H9 (cell line): Measurements from ENCODE around the gene IGFL1. TPM values are rescaled to one million over a fixed set of nuclear protein-coding genes. Genes with fewer than 3 reads are reported as not detected.

Source experiments
- DNase-seq: peaks from one replicate; pipeline ENCODE4 v3.0.0-alpha.2; 2017
- H2AFZ ChIP-seq: one replicate; pipeline ENCODE4 v1.6.1; 2013; ENCODE audit warnings: mild to moderate bottlenecking, low read length, control low read depth, moderate library complexity
- H2AK5ac ChIP-seq: 2 replicates; pipeline ENCODE4 v1.6.1; 2013; ENCODE audit warnings: low read length, control low read depth, mixed read lengths; ENCODE audit not compliant: insufficient read length
- H2BK120ac ChIP-seq: one replicate; pipeline ENCODE4 v1.6.1; 2013; ENCODE audit warnings: low read depth, mild to moderate bottlenecking, low read length, control low read depth, inconsistent platforms; ENCODE audit not compliant: poor library complexity, severe bottlenecking
- H2BK12ac ChIP-seq: 2 replicates; pipeline ENCODE4 v1.6.1; 2013; ENCODE audit warnings: low read length, control low read depth, mixed read lengths, low read depth; ENCODE audit not compliant: insufficient read length
- H2BK15ac ChIP-seq: 2 replicates; pipeline ENCODE4 v1.6.1; 2013; ENCODE audit warnings: low read depth, low read length, control low read depth
- H2BK20ac ChIP-seq: one replicate; pipeline ENCODE4 v1.6.1; 2013; ENCODE audit warnings: low read depth, mild to moderate bottlenecking, low read length, control low read depth, inconsistent platforms; ENCODE audit not compliant: poor library complexity, severe bottlenecking
- H2BK5ac ChIP-seq: 2 replicates; pipeline ENCODE4 v1.6.1; 2013; ENCODE audit warnings: low read length, control low read depth, mixed read lengths; ENCODE audit not compliant: insufficient read length
- H3K14ac ChIP-seq: 2 replicates; pipeline ENCODE4 v1.6.1; 2013; ENCODE audit warnings: low read length, control low read depth; ENCODE audit not compliant: insufficient read depth
- H3K18ac ChIP-seq: 2 replicates; pipeline ENCODE4 v1.6.1; 2013; ENCODE audit warnings: low read depth, mild to moderate bottlenecking, mixed read lengths, low read length, control low read depth; ENCODE audit not compliant: insufficient read length
- H3K23ac ChIP-seq: 2 replicates; pipeline ENCODE4 v1.6.1; 2013; ENCODE audit warnings: low read length, control low read depth, mixed read lengths, low read depth; ENCODE audit not compliant: insufficient read length
- H3K23me2 ChIP-seq: 2 replicates; pipeline ENCODE4 v1.6.1; 2013; ENCODE audit warnings: low read depth, mild to moderate bottlenecking, mixed read lengths, low read length, control low read depth; ENCODE audit not compliant: insufficient read length, poor library complexity, severe bottlenecking
- H3K27ac ChIP-seq: 2 replicates; pipeline ENCODE4 v1.5.1; 2013; ENCODE audit warnings: low read length, control low read depth, mixed read lengths, low read depth; ENCODE audit not compliant: insufficient read length
- H3K27me3 ChIP-seq: 2 replicates; pipeline ENCODE4 v1.6.1; 2013; ENCODE audit warnings: low read length, control low read depth, inconsistent platforms; ENCODE audit not compliant: insufficient read depth
- H3K4ac ChIP-seq: 2 replicates; pipeline ENCODE4 v1.6.1; 2013; ENCODE audit warnings: low read depth, mild to moderate bottlenecking, control low read depth, inconsistent platforms, low read length, moderate library complexity
- H3K4me1 ChIP-seq: 2 replicates; pipeline ENCODE4 v1.6.1; 2013; ENCODE audit warnings: low read length, control low read depth, inconsistent platforms; ENCODE audit not compliant: insufficient read depth
- H3K4me2 ChIP-seq: 2 replicates; pipeline ENCODE4 v1.6.1; 2013; ENCODE audit warnings: low read length, control low read depth, mixed read lengths; ENCODE audit not compliant: insufficient read length, insufficient read depth
- H3K56ac ChIP-seq: 2 replicates; pipeline ENCODE4 v1.6.1; 2013; ENCODE audit warnings: low read depth, mild to moderate bottlenecking, mixed read lengths, low read length, control low read depth; ENCODE audit not compliant: insufficient read length
- H3K79me1 ChIP-seq: 2 replicates; pipeline ENCODE4 v1.6.1; 2013; ENCODE audit warnings: low read depth, mild to moderate bottlenecking, moderate library complexity, low read length, control low read depth, inconsistent platforms; ENCODE audit not compliant: insufficient read depth, poor library complexity, severe bottlenecking
- H3K79me2 ChIP-seq: 2 replicates; pipeline ENCODE4 v1.6.1; 2013; ENCODE audit warnings: low read length, control low read depth, inconsistent platforms; ENCODE audit not compliant: insufficient read depth
- H3K9ac ChIP-seq: 2 replicates; pipeline ENCODE4 v1.6.1; 2013; ENCODE audit warnings: low read length, control low read depth, mixed read lengths; ENCODE audit not compliant: insufficient read length; ENCODE audit errors: extremely low read depth
- H3K9me3 ChIP-seq: one replicate; pipeline ENCODE4 v1.6.1; 2013; ENCODE audit warnings: low read depth, low read length, inconsistent platforms; ENCODE audit not compliant: control insufficient read depth
- H3T11ph ChIP-seq: one replicate; pipeline ENCODE4 v1.6.1; 2013; ENCODE audit warnings: mild to moderate bottlenecking, low read length, control low read depth, inconsistent platforms
- H4K20me1 ChIP-seq: one replicate; pipeline ENCODE4 v1.6.1; 2013; ENCODE audit not compliant: control insufficient read depth, insufficient read length, insufficient read depth
- H4K5ac ChIP-seq: 2 replicates; pipeline ENCODE4 v1.6.1; 2013; ENCODE audit warnings: low read depth, mild to moderate bottlenecking, mixed read lengths, low read length, control low read depth; ENCODE audit not compliant: insufficient read length
- H4K8ac ChIP-seq: replicated peaks from 2 replicates; pipeline ENCODE4 v1.6.1; 2013; ENCODE audit warnings: low read length, control low read depth, mixed read lengths, low read depth; ENCODE audit not compliant: insufficient read length
- H4K91ac ChIP-seq: 2 replicates; pipeline ENCODE4 v1.6.1; 2013; ENCODE audit warnings: low read depth, mild to moderate bottlenecking, moderate library complexity, mixed read lengths, low read length, control low read depth; ENCODE audit not compliant: insufficient read length
- H3K27ac Mint-ChIP-seq, 3 experiments: 2 replicates in 2 of 3; 3 replicates in 1 of 3; pipeline ENCODE4 v1.8.0; 2020 to 2021; ENCODE audit warnings: mixed read lengths in 3 of 3, mild to moderate bottlenecking in 1 of 3, moderate library complexity in 1 of 3
- H3K27me3 Mint-ChIP-seq: 2 replicates; pipeline ENCODE4 v1.8.0; 2021; ENCODE audit warnings: low read depth, mild to moderate bottlenecking, moderate library complexity, mixed read lengths
- H3K36me3 Mint-ChIP-seq, 3 experiments: 2 replicates in 2 of 3; 3 replicates in 1 of 3; pipeline ENCODE4 v1.8.0; 2020 to 2021; ENCODE audit warnings: low read depth in 3 of 3, mixed read lengths in 3 of 3; ENCODE audit not compliant: insufficient read depth in 1 of 3
- H3K4me1 Mint-ChIP-seq, 2 experiments: 2 replicates each; pipeline ENCODE4 v1.8.0; 2020; ENCODE audit warnings: mixed read lengths in 2 of 2
- H3K4me3 Mint-ChIP-seq, 2 experiments: 2 replicates in 1 of 2; 3 replicates in 1 of 2; pipeline ENCODE4 v1.8.0; 2020 to 2021; ENCODE audit warnings: mild to moderate bottlenecking in 2 of 2, mixed read lengths in 2 of 2, moderate library complexity in 1 of 2
- H3K9me3 Mint-ChIP-seq, 2 experiments: 2 replicates in 1 of 2; 3 replicates in 1 of 2; pipeline ENCODE4 v1.8.0; 2020; ENCODE audit warnings: mild to moderate bottlenecking in 2 of 2, mixed read lengths in 2 of 2, moderate library complexity in 1 of 2
- CTCF ChIP-seq: fragments of 200-600 bp; sonication (generic); conservative IDR thresholded peaks from 3 replicates; pipeline ENCODE4 v1.8.0; 2021; ENCODE audit warnings: antibody characterized with exemption, mild to moderate bottlenecking
- WGBS: extraction: QIAGEN DNeasy Blood & Tissue Kit; methylation state at CpG from one replicate; pipeline ENCODE4 v1.1.7; 2013; ENCODE audit warnings: missing lambda C conversion rate, low lambda C conversion rate, mixed read lengths; ENCODE audit not compliant: insufficient read length; ENCODE audit errors: extremely low coverage; 5-methylcytosine and 5-hydroxymethylcytosine counted together
- total RNA-seq: library from RNA; stranded (reverse); gene quantifications from 2 replicates; pipeline ENCODE4 v1.2.1, GENCODE V29; 2021

The IGFL1 gene
- total RNA-seq, 1 experiment from 2014 or later, result not detected

GRCh38 chr19:46186101-46186716 is 43.3 kb upstream of the IGFL1 start:
- H2AK5ac ChIP-seq, result no peak overlapping the region
- Mint-ChIP-seq H3K27me3 (peaks cover 8% of the 10 kb centered on the region), H3K4me1 (peaks cover 0 to 6% of the 10 kb centered on the region in 2 experiments; a peak in 2 of 4 replicates), H3K4me3 (no peak overlapping the region), H3K27ac (no peak overlapping the region), H3K36me3 (no peaks in the 10 kb centered on the region; a peak in 1 of 7 replicates), H3K9me3 (peaks cover 0 to 6% of the 10 kb centered on the region in 2 experiments; a peak in 4 of 5 replicates)
- no peak overlapping the region for H3T11ph ChIP-seq
- no peak overlapping the region for H2AFZ ChIP-seq
- no peak overlapping the region for H2BK5ac ChIP-seq
- no peak for DNase-seq
- WGBS, result no CpG with 5 or more reads among the region's 20 CpGs
- H2BK12ac ChIP-seq, result no peak overlapping the region
- no peak overlapping the region for H3K9ac ChIP-seq
- no peaks in the 10 kb centered on the region for H3K27me3 ChIP-seq
- no peak overlapping the region; the same call in 1 of the 2 replicates for H2BK15ac ChIP-seq
- H4K20me1 ChIP-seq, result no peaks in the 10 kb centered on the region
- H4K91ac ChIP-seq, result no peak overlapping the region
- no peak overlapping the region for H2BK120ac ChIP-seq
- H2BK20ac ChIP-seq, result no peak overlapping the region
- no peak overlapping the region for H3K18ac ChIP-seq
- no peak overlapping the region for H4K8ac ChIP-seq
- H3K4ac ChIP-seq, result no peak overlapping the region
- H3K14ac ChIP-seq, result no peak overlapping the region
- no peaks in the 10 kb centered on the region for H3K79me1 ChIP-seq
- no peak overlapping the region for H3K23ac ChIP-seq
- no peaks in the 10 kb centered on the region for H3K4me1 ChIP-seq
- TF ChIP-seq CTCF, result no peak
- no peak overlapping the region for H3K56ac ChIP-seq
- no peaks in the 10 kb centered on the region for H3K79me2 ChIP-seq
- H3K23me2 ChIP-seq, result no peaks in the 10 kb centered on the region
- H3K9me3 ChIP-seq, result no peaks in the 10 kb centered on the region
- H4K5ac ChIP-seq, result no peak overlapping the region
- no peak overlapping the region for H3K4me2 ChIP-seq
- H3K27ac ChIP-seq, result no peak overlapping the region
